Germinal center (tissue), 1 donor: Measurements from ENCODE around the gene KNTC1.
"Not testable (repeated sequence)": the region's sequence is repeated elsewhere in the genome, so short reads cannot be mapped to it uniquely, and the experiment has no call there.

Experiments
- DNase-seq: peaks from one replicate; pipeline ENCODE4 v3.0.0; 2012; ENCODE audit warnings: mixed read lengths, low spot score

Gene KNTC1

DNA sequence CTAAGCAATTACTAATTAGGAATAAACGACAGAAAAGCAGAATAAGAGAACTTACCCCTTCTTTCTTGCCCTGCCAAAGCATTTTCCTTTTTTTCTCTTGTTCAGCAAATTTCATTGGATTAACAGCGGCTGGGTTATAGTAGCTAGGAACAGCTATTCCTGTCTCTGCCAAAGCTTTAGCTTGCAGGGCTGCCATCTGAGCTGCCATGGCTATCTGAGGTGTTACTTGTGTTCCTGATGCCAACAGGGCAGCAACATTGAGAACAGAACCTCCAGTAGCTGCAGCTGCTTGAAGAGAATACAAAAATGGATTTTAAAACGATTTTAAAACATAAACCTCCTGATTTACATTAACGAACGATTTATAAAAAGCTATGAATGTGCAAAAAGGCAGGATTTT is 18.9 kb upstream of the KNTC1 start:
- no peak for DNase-seq

GRCh38 chr12:122513028-122513427 is 14.0 kb upstream of the KNTC1 start:
- not testable (repeated sequence) for DNase-seq

DNA sequence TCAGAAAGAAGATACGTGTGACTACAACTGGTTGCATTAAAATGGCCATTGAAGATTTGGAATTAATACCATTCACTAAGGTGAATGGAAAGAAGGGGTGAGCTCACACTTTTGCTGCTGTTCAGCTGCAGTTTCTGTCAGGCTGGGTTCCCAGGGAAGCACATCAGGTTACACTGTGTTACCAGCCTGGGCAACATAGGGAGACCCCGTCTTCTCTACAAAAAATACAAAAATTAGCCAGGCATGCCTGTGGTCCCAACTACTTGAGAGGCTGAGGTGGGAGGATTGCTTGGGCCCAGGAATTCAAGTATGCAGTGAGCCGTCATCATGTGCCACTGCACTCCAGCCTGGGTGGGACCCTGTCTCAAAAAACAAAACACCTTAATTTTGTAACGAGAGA is 13.4 kb upstream of the KNTC1 start:
- no peak for DNase-seq

GRCh38 chr12:122515275-122515674 is 11.8 kb upstream of the KNTC1 start:
- no peak for DNase-seq

DNA sequence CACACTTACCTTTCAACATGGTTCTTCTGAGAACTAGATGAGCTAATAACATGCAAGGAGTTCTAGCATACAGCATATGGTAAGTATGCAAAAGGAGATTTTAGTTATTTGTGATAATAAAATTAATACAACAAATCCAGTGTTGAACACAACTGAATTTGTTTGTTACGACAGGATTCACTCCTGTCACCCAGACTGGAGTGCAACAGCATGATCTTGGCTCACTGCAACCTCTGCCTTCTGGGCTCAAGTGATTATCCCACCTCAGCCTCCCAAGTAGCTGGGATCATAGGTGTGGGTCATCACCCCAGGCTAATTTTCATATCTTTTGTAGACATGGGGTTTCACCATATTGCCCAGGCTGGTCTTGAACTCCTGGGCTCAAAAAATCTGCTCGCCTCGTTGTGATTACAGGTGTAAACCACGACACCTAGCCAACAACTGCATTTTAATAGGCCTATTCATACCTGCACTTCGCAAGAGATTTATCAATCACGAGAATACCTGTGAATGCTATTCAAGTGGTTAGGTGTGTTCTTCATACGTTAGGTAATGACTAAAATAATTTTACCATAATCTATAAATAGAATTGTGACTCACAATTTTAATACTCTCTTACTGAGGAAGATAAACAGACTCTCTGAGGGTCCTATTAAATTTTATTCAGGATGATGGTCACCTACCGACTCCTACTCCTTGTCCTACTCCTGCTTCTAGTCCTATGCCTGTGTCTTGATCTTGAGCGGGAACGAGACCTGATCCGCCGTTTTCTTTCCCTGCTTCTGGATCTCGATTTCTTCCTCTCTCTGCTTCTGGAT is 10.3 kb upstream of the KNTC1 start:
- DNase-seq: no peak

DNA sequence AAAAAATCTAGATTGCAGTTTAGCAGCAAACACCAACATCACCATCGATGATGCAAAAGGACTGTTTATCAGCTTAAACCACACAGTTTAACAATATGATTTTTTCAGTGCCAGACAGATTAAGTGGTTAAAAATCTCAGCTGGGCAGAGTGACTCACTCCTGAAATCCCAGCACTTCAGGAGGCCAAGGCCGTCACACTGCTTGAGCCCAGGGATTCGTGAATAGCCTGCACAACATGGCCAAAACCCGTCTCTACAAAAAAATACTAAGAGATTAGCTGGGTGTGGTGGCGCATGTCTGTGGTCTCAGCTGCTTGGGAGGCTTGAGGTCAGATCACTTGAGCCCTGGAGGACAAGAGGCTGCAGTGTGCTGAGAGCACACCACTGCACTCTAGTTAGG is 9.2 kb upstream of the KNTC1 start:
- DNase-seq: no peak

GRCh38 chr12:122518908-122519307 is 8.1 kb upstream of the KNTC1 start:
- no peak for DNase-seq

DNA sequence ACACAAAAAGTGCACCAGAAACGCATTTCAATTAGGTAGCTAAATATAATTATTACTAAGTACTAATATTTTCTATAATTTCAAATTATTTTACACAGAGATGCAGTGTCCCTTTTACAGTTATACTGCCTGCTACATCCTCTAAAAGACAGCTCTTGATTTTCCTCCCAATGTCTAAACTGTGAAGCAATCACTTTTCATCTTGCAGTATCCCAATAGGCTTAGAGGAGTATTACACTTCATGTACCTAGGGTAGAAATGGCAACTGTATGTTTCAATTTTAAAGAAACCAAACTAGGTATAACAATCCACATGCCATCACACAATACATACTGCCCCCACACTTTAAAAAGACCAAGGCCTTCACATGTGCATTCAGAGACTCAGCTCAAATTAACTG is 7.6 kb upstream of the KNTC1 start:
- no peak for DNase-seq

DNA sequence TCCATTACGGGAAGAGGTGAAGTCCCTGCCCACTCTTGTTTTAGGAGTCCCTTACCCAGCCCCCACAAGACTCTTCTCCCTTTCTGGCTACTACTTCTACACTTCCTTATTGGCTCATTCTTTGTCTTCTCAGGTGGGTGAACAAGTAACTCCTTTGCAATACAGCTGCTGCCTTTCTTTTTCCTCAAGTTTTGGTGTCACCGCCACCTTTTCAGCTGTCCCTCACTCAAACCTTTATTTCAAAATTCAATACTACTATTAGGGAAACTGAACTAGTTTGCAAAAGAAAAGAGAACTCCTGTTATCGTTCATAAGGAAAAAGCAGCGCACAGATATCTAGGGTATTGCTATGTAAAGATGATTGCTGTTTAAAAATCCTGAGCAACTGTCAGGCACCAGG is 6.4 kb upstream of the KNTC1 start:
- no peak for DNase-seq

DNA sequence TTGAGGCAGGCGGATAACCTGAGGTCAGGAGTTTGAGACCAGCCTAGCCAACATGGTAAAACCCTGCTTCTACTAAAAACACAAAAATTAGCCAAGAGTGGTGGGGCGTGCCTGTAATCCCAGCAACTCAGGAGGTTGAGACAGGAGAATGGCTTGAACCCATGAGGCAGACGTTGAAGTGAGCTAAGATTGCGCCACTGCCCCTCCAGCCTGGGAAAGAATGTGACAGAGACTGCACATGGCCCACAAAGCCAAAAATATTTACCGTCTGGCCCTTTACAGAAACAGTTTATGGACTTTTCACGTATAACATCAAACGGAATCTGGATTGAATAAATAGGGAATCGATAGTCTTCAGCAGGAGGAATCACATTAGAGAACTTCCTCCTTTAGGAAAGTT is 3.8 kb upstream of the KNTC1 start:
- DNase-seq: no peak

DNA sequence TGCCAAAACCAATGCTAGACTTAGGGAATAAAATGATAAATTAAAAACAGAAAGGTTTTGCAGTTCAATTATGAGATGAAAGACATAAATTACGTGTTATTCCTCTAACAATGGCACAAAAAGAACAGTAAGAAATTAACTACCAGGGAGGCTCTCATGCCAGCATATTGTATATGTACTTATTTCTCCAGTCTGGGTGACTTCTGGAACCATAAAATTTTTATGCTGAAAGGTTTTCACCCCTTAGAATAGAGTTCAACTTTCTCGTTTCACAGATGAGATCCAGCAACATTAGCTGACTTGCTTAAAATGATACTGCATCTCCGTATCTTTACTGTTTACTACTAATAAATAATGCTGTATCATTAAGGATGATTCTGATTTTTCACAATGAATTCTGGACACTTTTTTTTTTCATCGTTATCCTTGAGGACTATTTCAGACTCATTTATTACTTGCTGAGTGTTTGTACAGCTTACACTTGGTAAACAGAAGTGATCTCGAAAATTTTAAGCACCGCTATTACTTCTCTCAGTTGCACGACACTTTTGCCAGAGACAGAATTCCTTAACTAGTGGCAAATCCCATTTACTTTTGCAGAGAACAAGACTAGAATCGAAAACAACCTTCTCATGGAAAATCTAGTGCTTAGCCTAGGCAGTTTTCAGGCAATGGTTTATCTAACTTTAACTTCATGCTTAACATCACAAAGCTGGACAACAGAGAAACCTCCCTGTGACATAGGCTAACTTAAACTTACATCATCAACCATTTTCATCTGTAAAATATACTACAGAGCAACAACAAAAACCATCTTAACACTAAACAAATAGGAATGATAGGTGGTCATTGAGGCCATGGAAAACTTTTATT is 3.0 kb upstream of the KNTC1 start:
- no peak for DNase-seq

GRCh38 chr12:122527478-122527944 is 462 bp downstream of the KNTC1 start:
- DNase-seq: peak; percentile 60

- DNase-seq: no peak
These were observed 1.5 kb downstream of the KNTC1 start for GRCh38 chr12:122528582-122528981.

DNA sequence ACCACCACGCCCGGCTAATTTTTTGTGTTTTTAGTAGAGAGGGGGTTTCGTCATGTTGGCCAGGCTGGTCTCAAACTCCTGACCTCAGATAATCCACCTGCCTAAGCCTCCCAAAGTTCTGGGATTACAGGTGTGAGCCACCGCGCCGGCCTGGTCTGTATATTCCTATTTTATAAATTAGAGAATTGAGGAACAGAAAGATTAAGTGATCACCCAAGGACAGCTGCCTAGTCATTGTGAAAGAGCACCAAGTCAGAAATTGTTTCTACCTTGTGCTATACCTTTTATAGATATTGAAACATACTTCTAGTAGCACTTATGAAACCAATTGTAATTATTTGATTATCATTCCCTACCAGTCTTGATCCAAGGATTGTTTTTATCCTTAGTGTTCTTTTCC is 1.9 kb downstream of the KNTC1 start:
- no peak for DNase-seq

DNA sequence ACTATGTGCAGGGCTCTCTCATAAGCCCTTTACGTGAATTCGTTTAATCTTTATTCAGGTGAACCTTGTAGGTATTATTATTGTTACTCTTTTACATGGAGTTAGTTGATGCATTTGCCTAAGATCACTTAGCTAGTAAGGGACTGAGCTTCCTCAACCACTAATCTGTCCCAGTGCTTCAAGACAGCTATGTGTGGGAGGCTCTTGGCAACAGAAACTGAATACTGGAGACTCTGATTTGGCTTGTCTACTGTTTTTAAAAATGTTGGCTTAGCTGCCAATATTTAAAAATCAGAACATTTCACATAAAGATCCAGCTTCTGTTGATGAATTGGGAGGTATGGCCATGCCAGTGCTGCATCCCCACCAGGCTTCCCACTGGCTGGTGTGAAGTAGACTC is 6.8 kb downstream of the KNTC1 start:
- no peak for DNase-seq

DNA sequence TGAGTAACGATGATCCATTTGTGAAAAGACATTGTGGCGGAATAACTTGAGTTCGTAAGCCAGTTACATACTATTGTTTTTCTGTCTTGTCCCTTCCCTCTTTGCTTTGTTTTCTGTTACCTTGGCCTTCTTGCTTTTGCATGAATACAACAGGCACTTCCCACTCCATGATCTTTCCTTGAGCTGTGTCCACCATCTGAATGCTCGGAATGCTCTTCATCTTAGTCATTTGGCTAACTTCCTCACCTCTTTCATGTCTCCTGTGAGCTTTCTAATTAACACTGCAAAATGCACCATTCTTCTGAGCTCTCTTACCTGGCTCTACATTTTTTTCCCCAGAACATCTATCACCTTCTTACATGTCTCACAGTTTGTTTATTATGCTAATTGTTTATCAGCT is 10.0 kb downstream of the KNTC1 start:
- DNase-seq: no peak

GRCh38 chr12:122538496-122538895 is 11.4 kb downstream of the KNTC1 start:
- no peak for DNase-seq

GRCh38 chr12:122544537-122544936 is 17.5 kb downstream of the KNTC1 start:
- no peak for DNase-seq

DNA sequence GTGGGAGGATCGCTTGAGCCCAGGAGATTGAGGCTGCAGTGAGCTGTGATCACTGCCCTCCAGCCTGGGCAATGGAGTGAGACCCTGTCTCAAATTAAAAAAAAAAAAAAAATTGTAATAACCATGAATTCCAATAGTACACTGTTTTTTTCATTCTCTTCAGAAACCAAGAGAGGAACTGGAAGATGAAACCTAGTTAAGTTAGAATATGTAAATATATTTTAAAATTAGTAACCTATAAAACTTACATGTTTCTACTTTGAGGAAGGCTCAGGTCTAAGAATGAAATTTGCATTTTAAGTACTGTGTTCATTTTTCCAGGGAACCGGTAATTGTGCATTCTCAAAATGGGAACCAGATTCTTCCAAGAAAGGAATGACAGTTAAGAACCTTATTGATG is 18.8 kb downstream of the KNTC1 start:
- peak; percentile 47 for DNase-seq

DNA sequence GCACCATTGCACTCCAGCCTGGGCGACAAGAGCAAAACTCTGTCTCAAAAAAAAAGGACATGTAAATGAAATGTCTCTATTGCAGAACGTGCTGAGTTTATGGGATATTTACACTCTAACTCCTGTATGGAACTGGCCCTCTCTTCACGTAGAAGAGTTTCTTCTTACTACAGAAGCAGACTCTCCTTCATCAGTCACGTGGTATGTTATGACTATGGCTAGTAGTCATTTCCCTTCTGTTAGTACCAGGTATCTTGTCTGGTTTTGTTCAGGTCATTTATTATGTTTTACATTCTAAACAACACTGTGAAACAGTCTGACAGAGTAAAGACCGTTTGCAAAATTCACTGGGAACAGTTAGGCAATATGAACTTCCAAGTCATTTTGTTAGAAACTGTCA is 20.3 kb downstream of the KNTC1 start:
- DNase-seq: no peak

DNA sequence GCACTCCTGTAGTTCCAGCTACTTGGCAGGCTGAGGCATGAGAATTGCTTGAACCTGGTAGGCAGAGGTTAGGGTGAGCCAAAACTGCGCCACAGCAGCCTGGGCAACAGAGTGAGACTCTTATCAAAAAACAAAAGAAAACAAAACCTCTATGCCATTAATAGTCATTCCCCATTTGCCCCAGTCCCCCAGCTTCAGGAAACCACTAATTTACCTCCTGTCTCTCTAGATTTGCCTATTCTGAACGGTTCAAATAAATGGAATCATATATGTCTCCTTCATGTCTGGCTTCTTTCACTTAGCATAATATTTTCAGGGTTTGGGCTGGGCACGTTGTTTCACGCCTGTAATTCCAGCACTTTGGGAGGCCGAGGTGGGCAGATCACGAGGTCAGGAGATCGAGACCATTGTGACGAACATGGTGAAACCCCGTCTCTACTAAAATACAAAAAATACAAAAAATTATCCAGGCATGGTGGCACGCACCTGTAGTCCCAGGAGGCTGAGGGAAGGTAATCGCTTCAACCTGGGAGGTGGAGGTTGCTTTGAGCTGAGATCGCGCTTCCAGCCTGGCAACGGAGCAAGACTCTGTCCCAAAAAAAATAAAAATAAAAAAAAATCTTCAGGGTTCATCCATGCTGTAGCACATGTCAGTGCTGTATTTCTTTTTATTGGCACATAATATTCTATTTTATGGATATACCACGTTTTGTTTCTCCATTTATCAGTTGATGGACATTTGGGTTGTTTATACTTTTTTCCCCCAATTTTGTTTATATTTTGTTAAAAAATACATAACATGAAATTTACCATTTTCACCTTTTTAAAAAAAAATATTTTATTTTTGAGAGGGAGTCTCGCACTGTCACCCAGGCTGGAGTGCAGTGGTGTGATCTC is 31.9 kb downstream of the KNTC1 start:
- peak; percentile 28 for DNase-seq

- no peak for DNase-seq
These were observed 33.1 kb downstream of the KNTC1 start for GRCh38 chr12:122560138-122560537.
